GM23338 (cell line): ENCODE measurements around the gene ADA. TPM values are rescaled to one million over a fixed set of nuclear protein-coding genes. Genes with fewer than 3 reads are reported as not detected.

ENCODE experiments used
- ATAC-seq: fragments of 200-7000 bp; cut with Tn5 transposase; 3 replicates; pipeline ENCODE4 v1.9.1; 2020
- DNase-seq: peaks from one replicate; pipeline ENCODE4 v3.0.0-alpha.2; 2015; ENCODE audit warnings: low spot score
- H2AFZ ChIP-seq: fragments of 200-600 bp; sonication (generic); 2 replicates; pipeline ENCODE4 v1.8.0; 2016; ENCODE audit warnings: antibody characterized with exemption, mild to moderate bottlenecking, moderate library complexity
- H3F3A ChIP-seq: fragments of 200-600 bp; sonication (generic); replicated peaks from 2 replicates; pipeline ENCODE4 v1.8.0; 2017; ENCODE audit warnings: antibody characterized with exemption, mixed run types, low read depth
- H3K27ac ChIP-seq: fragments of 200-600 bp; sonication (generic); 2 replicates; pipeline ENCODE4 v1.6.1; 2016; ENCODE audit warnings: low read depth
- H3K27me3 ChIP-seq: fragments of 200-600 bp; sonication (generic); 2 replicates; pipeline ENCODE4 v1.8.0; 2016; ENCODE audit warnings: mild to moderate bottlenecking, mixed run types, moderate library complexity; ENCODE audit not compliant: insufficient read depth
- H3K36me3 ChIP-seq: fragments of 200-600 bp; sonication (generic); 2 replicates; pipeline ENCODE4 v1.8.0; 2016; ENCODE audit warnings: mild to moderate bottlenecking; ENCODE audit not compliant: insufficient read depth
- H3K4me1 ChIP-seq: fragments of 200-600 bp; sonication (generic); 2 replicates; pipeline ENCODE4 v1.8.0; 2016; ENCODE audit warnings: mild to moderate bottlenecking, moderate library complexity; ENCODE audit not compliant: insufficient read depth
- H3K4me2 ChIP-seq: fragments of 200-600 bp; sonication (generic); 2 replicates; pipeline ENCODE4 v1.7.1; 2017; ENCODE audit warnings: mixed run types
- H3K4me3 ChIP-seq: fragments of 200-600 bp; sonication (generic); 2 replicates; pipeline ENCODE4 v1.6.1; 2016; ENCODE audit warnings: mixed run types
- H3K79me2 ChIP-seq: fragments of 200-600 bp; sonication (generic); replicated peaks from 2 replicates; pipeline ENCODE4 v1.8.0; 2017; ENCODE audit warnings: mild to moderate bottlenecking; ENCODE audit not compliant: insufficient read depth
- H3K9me2 ChIP-seq: fragments of 200-600 bp; sonication (generic); 2 replicates; pipeline ENCODE4 v1.8.0; 2017; ENCODE audit not compliant: insufficient read depth
- H4K20me1 ChIP-seq: fragments of 200-600 bp; sonication (generic); replicated peaks from 2 replicates; pipeline ENCODE4 v1.8.0; 2017; ENCODE audit warnings: mild to moderate bottlenecking; ENCODE audit not compliant: insufficient read depth
- H3K27ac Mint-ChIP-seq: 2 replicates; pipeline ENCODE4 v1.8.0; 2020; ENCODE audit warnings: inconsistent platforms, mild to moderate bottlenecking, moderate library complexity, mixed read lengths
- H3K27me3 Mint-ChIP-seq: 3 replicates; pipeline ENCODE4 v1.8.0; 2022; ENCODE audit warnings: low read depth, mild to moderate bottlenecking, moderate library complexity, mixed read lengths, inconsistent platforms; ENCODE audit not compliant: insufficient read depth, poor library complexity
- H3K36me3 Mint-ChIP-seq: 3 replicates; pipeline ENCODE4 v1.8.0; 2021; ENCODE audit warnings: low read depth, mild to moderate bottlenecking, inconsistent platforms, moderate library complexity, mixed read lengths
- H3K4me1 Mint-ChIP-seq: 3 replicates; pipeline ENCODE4 v1.8.0; 2020; ENCODE audit warnings: mild to moderate bottlenecking, inconsistent platforms, mixed read lengths
- H3K4me3 Mint-ChIP-seq: 3 replicates; pipeline ENCODE4 v1.8.0; 2021; ENCODE audit warnings: moderate library complexity, mild to moderate bottlenecking, inconsistent platforms, mixed read lengths
- H3K9me3 Mint-ChIP-seq: 3 replicates; pipeline ENCODE4 v1.8.0; 2020; ENCODE audit warnings: moderate library complexity, mild to moderate bottlenecking, inconsistent platforms, mixed read lengths
- CREB1 ChIP-seq: fragments of 250-450 bp; sonication (Bioruptor Pico); IDR thresholded peaks from 2 replicates; pipeline ENCODE4 v1.5.0; 2020; ENCODE audit warnings: low read depth, mild to moderate bottlenecking, moderate library complexity
- ETS1 ChIP-seq: IDR thresholded peaks from 2 replicates; pipeline ENCODE4 v1.6.1; 2016; ENCODE audit warnings: antibody characterized with exemption
- EZH2 ChIP-seq: fragments of 200-600 bp; sonication (generic); IDR thresholded peaks from one replicate; pipeline ENCODE4 v1.8.0; 2017; ENCODE audit warnings: antibody characterized with exemption, mild to moderate bottlenecking, low read depth; ENCODE audit not compliant: unreplicated experiment
- EZH2phosphoT487 ChIP-seq: fragments of 200-600 bp; sonication (generic); IDR thresholded peaks from one replicate; pipeline ENCODE4 v1.8.1; 2018; ENCODE audit warnings: antibody characterized with exemption; ENCODE audit not compliant: unreplicated experiment
- JUNB ChIP-seq: IDR thresholded peaks from one replicate; pipeline ENCODE4 v1.6.1; 2016; ENCODE audit warnings: antibody characterized with exemption; ENCODE audit not compliant: unreplicated experiment
- POLR2AphosphoS5 ChIP-seq: IDR thresholded peaks from 2 replicates; pipeline ENCODE4 v1.6.1; 2016; ENCODE audit warnings: antibody characterized with exemption, low read depth
- REST ChIP-seq: IDR thresholded peaks from one replicate; pipeline ENCODE4 v1.6.1; 2018; ENCODE audit warnings: antibody characterized with exemption; ENCODE audit not compliant: unreplicated experiment
- STAT1 ChIP-seq: IDR thresholded peaks from one replicate; pipeline ENCODE4 v1.6.1; 2016; ENCODE audit warnings: antibody characterized with exemption; ENCODE audit not compliant: unreplicated experiment
- ZNF114 ChIP-seq: fragments of 250-450 bp; sonication (Bioruptor Pico); IDR thresholded peaks from 2 replicates; pipeline ENCODE4 v1.5.0; 2020; ENCODE audit warnings: mild to moderate bottlenecking, moderate library complexity
- ZNF331 ChIP-seq: fragments of 250-450 bp; sonication (Bioruptor Pico); IDR thresholded peaks from 2 replicates; pipeline ENCODE4 v1.5.0; 2020; ENCODE audit warnings: low read depth, mild to moderate bottlenecking, moderate library complexity
- ZNF462 ChIP-seq: fragments of 250-450 bp; sonication (Bioruptor Pico); IDR thresholded peaks from 2 replicates; pipeline ENCODE4 v1.5.0; 2020; ENCODE audit warnings: mild to moderate bottlenecking, moderate library complexity
- polyA plus RNA-seq: library from polyadenylated mRNA; unstranded; fragments of >200 nt; fragmentation: Nextera tagmentation; extraction: Ambion mirVana; gene quantifications from 2 replicates; pipeline ENCODE4 v1.2.1, GENCODE V29; 2016
- total RNA-seq: library from RNA; depleted of rRNA; stranded (reverse); fragments of >200 nt; shearing (Covaris generic); gene quantifications from 2 replicates; pipeline ENCODE4 v1.2.3, GENCODE V29; 2014

ADA gene
- total and polyA plus RNA-seq, 2 experiments from 2014 or later, result 15.8 to 16.2 TPM

- no peaks in the 10 kb centered on the region for H3K27me3 ChIP-seq
- no peak overlapping the region; the same call in 1 of the 2 replicates for H3K4me3 ChIP-seq
- H3K4me2 ChIP-seq, result peak overlapping the region; percentile 70; the same call in 1 of the 2 replicates
- H3K4me3 Mint-ChIP-seq, result peak overlapping the region; percentile 46; the same call in 1 of the 3 replicates
- H3K36me3 ChIP-seq, result no peaks in the 10 kb centered on the region
- peaks cover 19% of the 10 kb centered on the region for H3K36me3 Mint-ChIP-seq
- H3F3A ChIP-seq, result 0 out of 2 replicates have a peak, but pooled peaks cover under 1% of the 10 kb centered on the region
- TF ChIP-seq CREB1 (CRISPR knock-in tag) (no peak), EZH2phosphoT487 (no peak), ZNF114 (no peak), REST (no peak), ZNF462 (CRISPR knock-in tag) (no peak), ZNF331 (CRISPR knock-in tag) (no peak), ETS1 (no peak), JUNB (no peak), STAT1 (no peak), POLR2AphosphoS5 (no peak), EZH2 (no peak)
- H3K4me1 Mint-ChIP-seq, result peaks cover 51% of the 10 kb centered on the region
- H3K9me3 Mint-ChIP-seq, result peaks cover 6% of the 10 kb centered on the region; the same call in 2 of the 3 replicates
- no peaks in the 10 kb centered on the region for H3K79me2 ChIP-seq
- peaks cover 31% of the 10 kb centered on the region for H3K4me1 ChIP-seq
- peaks cover 40% of the 10 kb centered on the region for H3K27me3 Mint-ChIP-seq
- H4K20me1 ChIP-seq, result no peaks in the 10 kb centered on the region
- DNase-seq (no peak), ATAC-seq (no peak)
- peak overlapping the region; percentile 96; the same call in 1 of the 2 replicates for H3K27ac Mint-ChIP-seq
- H3K9me2 ChIP-seq, result no peaks in the 10 kb centered on the region
- H2AFZ ChIP-seq, result no peak overlapping the region
- H3K27ac ChIP-seq, result peak overlapping the region; percentile 26; the same call in 1 of the 2 replicates
Observed at GRCh38 chr20:44643154-44643519, 8.4 kb downstream of the ADA start.
